B cell (primary cell): ENCODE measurements around the gene DOCK4. TPM values are rescaled to one million over a fixed set of nuclear protein-coding genes. Genes with fewer than 3 reads are reported as not detected.
"Not testable (repeated sequence)": the region's sequence is repeated elsewhere in the genome, so short reads cannot be mapped to it uniquely, and the experiment has no call there.

Experiments
- ATAC-seq: fragments of 200-7000 bp; cut with Tn5 transposase; one replicate; pipeline ENCODE4 v1.10.0; 2021; ENCODE audit warnings: low read depth, mild to moderate bottlenecking, moderate number of reproducible peaks, moderate library complexity
- CTCF ChIA-PET: fragments of 350-600 bp; sonication (Branson Sonifier 250); formaldehyde crosslinking; loops from one replicate; lab custom pipeline; 2021; ENCODE audit warnings: antibody characterized with exemption, inconsistent platforms; lab: Charles Lee
- POLR2A ChIA-PET: fragments of 350-600 bp; sonication (Branson Sonifier 250); formaldehyde crosslinking; loops from one replicate; lab custom pipeline; 2021; ENCODE audit warnings: antibody characterized with exemption; lab: Charles Lee
- DNase-seq: peaks from one replicate; pipeline ENCODE4 v3.0.0; 2013
- H2AFZ ChIP-seq: 2 replicates; pipeline ENCODE4 v1.6.1; 2012; ENCODE audit warnings: mild to moderate bottlenecking, low read depth, low read length; ENCODE audit not compliant: insufficient read depth, poor library complexity, severe bottlenecking
- H3K27ac ChIP-seq, 2 donors: 1 replicate in 1 of 2; 2 replicates in 1 of 2; pipeline ENCODE4 v1.5.1; 2012 to 2013; ENCODE audit warnings: low read length in 2 of 2, mild to moderate bottlenecking in 2 of 2, moderate library complexity in 1 of 2
- H3K27me3 ChIP-seq, 4 experiments: fragments of 200-600 bp in 1 of 4; sonication (generic) in 1 of 4; replicated peaks in 1 of 4; 1 replicate in 2 of 4; 2 replicates in 2 of 4; pipeline versions ENCODE4 v1.6.1 to v1.7.0; 2013 to 2016; ENCODE audit warnings: low read length in 3 of 4, mild to moderate bottlenecking in 2 of 4, mixed read lengths in 1 of 4, moderate library complexity in 1 of 4; ENCODE audit not compliant: insufficient read depth in 4 of 4, control insufficient read depth in 3 of 4; ENCODE audit errors: control extremely low read depth in 1 of 4
- H3K36me3 ChIP-seq, 2 experiments: replicated peaks in 1 of 2; 1 replicate in 1 of 2; 2 replicates in 1 of 2; pipeline versions ENCODE4 v1.6.1 to v1.7.1; 2013; ENCODE audit warnings: low read length in 1 of 2; ENCODE audit not compliant: insufficient read depth in 2 of 2, control insufficient read depth in 1 of 2; ENCODE audit errors: control extremely low read depth in 1 of 2, extremely low read depth in 1 of 2
- H3K4me1 ChIP-seq, 2 donors: fragments of 200-600 bp in 1 of 2; sonication (generic) in 1 of 2; 1 replicate in 1 of 2; 2 replicates in 1 of 2; pipeline versions ENCODE4 v1.5.1 to v1.6.1; 2013 to 2017; ENCODE audit warnings: low read length in 2 of 2; ENCODE audit not compliant: control insufficient read depth in 2 of 2, insufficient read depth in 2 of 2
- H3K4me2 ChIP-seq: replicated peaks from 2 replicates; pipeline ENCODE3; 2012; ENCODE audit warnings: mild to moderate bottlenecking, low read depth, low read length; ENCODE audit not compliant: poor library complexity, severe bottlenecking
- H3K4me3 ChIP-seq, 5 experiments: fragments of 200-600 bp in 1 of 5; sonication (generic) in 1 of 5; 1 replicate in 3 of 5; 2 replicates in 2 of 5; pipeline versions ENCODE4 v1.5.1 to v1.7.0; 2011 to 2016; ENCODE audit warnings: low read length in 4 of 5, mild to moderate bottlenecking in 4 of 5, low read depth in 2 of 5, control low read depth in 1 of 5, moderate library complexity in 1 of 5; ENCODE audit not compliant: insufficient read depth in 1 of 5; ENCODE audit errors: control extremely low read depth in 1 of 5, extremely low read depth in 1 of 5
- H3K79me2 ChIP-seq: fragments of 200-600 bp; sonication (generic); one replicate; pipeline ENCODE4 v1.6.0; 2016; ENCODE audit warnings: low read length; ENCODE audit not compliant: control insufficient read depth, insufficient read depth
- H3K9ac ChIP-seq: fragments of 200-600 bp; sonication (generic); 2 replicates; pipeline ENCODE4 v1.6.1; 2017; ENCODE audit warnings: mild to moderate bottlenecking, low read length, moderate library complexity
- H3K9me3 ChIP-seq, 3 donors: one replicate each; pipeline versions ENCODE4 v1.6.1 to v1.7.1; 2013; ENCODE audit warnings: low read length in 2 of 3; ENCODE audit not compliant: control insufficient read depth in 2 of 3, insufficient read depth in 1 of 3; ENCODE audit errors: control extremely low read depth in 1 of 3
- H4K20me1 ChIP-seq: 2 replicates; pipeline ENCODE4 v1.6.0; 2012; ENCODE audit warnings: mild to moderate bottlenecking, low read length; ENCODE audit not compliant: insufficient read depth, control insufficient read depth, poor library complexity, severe bottlenecking
- H3K27ac Mint-ChIP-seq: one replicate; pipeline ENCODE4 v1.8.0; 2021; ENCODE audit warnings: mixed read lengths
- H3K27me3 Mint-ChIP-seq: one replicate; pipeline ENCODE4 v1.8.0; 2021; ENCODE audit warnings: mixed read lengths
- H3K4me1 Mint-ChIP-seq: one replicate; pipeline ENCODE4 v1.8.0; 2021; ENCODE audit warnings: mixed read lengths
- H3K4me3 Mint-ChIP-seq: one replicate; pipeline ENCODE4 v1.8.0; 2021; ENCODE audit warnings: mixed read lengths
- H3K9me3 Mint-ChIP-seq: one replicate; pipeline ENCODE4 v1.8.0; 2022; ENCODE audit warnings: mixed read lengths; ENCODE audit not compliant: insufficient read depth
- EZH2 ChIP-seq: IDR thresholded peaks from 2 replicates; pipeline ENCODE4 v1.6.1; 2012; ENCODE audit warnings: borderline replicate concordance, low read depth, mild to moderate bottlenecking, moderate library complexity, low read length; ENCODE audit not compliant: insufficient read depth, poor library complexity, severe bottlenecking
- WGBS: methylation state at CpG from one replicate; pipeline ENCODE4 v1.1.5; 2013; ENCODE audit warnings: missing lambda C conversion rate; ENCODE audit not compliant: insufficient coverage; 5-methylcytosine and 5-hydroxymethylcytosine counted together
- intact Hi-C: fragments of 100-400 bp; cut with micrococcal nuclease; formaldehyde crosslinking; loops from one replicate; pipeline ENCODE4 v1.10.0; 2022
- polyA plus RNA-seq: library from polyadenylated mRNA; depleted of rRNA; stranded (reverse); fragments of >200 nt; gene quantifications from 2 replicates; pipeline ENCODE4 v1.2.3, GENCODE V29; 2012
- total RNA-seq, 2 donors: library from RNA; stranded (reverse); fragments of 120-200 nt in 1 of 2; gene quantifications; 1 replicate in 1 of 2; 2 replicates in 1 of 2; pipeline versions ENCODE4 v1.2.3 to v1.2.4, GENCODE V29; 2013 to 2022
- TF ChIP-seq, protein P1 (sequence below): fragments of 200-600 bp; IDR thresholded peaks from one replicate; pipeline ENCODE4 v1.8.0; 2022; ENCODE audit warnings: antibody characterized with exemption, mild to moderate bottlenecking

DOCK4 gene
- total and polyA plus RNA-seq, 2 donors (not counting 1 experiment from before 2014, with no cell fraction given): 0.03 to 4.1 TPM

DNA sequence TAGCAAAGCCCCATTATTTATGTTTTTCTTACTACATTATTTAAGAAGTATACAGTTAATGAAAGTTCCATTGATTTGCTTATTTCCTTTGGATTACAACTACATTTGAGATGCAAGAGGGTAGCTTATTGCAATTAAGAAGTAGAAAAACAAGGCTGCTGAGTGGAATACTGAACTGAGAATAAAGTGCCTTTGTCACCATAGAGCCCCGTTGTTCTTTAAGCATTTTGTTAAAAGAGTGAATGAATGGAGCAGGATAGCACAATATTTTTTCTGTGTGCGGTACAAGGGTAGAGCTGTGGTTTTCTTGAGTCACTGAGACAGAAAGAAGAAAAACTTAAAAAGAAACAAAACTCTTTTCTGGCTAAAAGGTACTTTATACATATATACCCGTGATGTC, 45.9 kb upstream of the DOCK4 start:
- Histone ChIP-seq H2AFZ (no peak overlapping the region), H3K9me3 (no peaks in the 10 kb centered on the region), H3K36me3 (no peaks in the 10 kb centered on the region), H3K4me2 (no peak overlapping the region), H3K27ac (no peak overlapping the region), H4K20me1 (peaks cover 26% of the 10 kb centered on the region), H3K9ac (no peak overlapping the region), H3K79me2 (peaks cover 26% of the 10 kb centered on the region), H3K4me3 (no peak overlapping the region), H3K4me1 (no peaks in the 10 kb centered on the region), H3K27me3 (no peaks in the 10 kb centered on the region)
- Mint-ChIP-seq H3K4me1 (peaks cover 25% of the 10 kb centered on the region), H3K4me3 (no peak overlapping the region), H3K27ac (no peak overlapping the region), H3K9me3 (peaks cover 3% of the 10 kb centered on the region), H3K27me3 (no peaks in the 10 kb centered on the region)
- TF ChIP-seq EZH2: no peak
- TF ChIP-seq, protein P1, sequence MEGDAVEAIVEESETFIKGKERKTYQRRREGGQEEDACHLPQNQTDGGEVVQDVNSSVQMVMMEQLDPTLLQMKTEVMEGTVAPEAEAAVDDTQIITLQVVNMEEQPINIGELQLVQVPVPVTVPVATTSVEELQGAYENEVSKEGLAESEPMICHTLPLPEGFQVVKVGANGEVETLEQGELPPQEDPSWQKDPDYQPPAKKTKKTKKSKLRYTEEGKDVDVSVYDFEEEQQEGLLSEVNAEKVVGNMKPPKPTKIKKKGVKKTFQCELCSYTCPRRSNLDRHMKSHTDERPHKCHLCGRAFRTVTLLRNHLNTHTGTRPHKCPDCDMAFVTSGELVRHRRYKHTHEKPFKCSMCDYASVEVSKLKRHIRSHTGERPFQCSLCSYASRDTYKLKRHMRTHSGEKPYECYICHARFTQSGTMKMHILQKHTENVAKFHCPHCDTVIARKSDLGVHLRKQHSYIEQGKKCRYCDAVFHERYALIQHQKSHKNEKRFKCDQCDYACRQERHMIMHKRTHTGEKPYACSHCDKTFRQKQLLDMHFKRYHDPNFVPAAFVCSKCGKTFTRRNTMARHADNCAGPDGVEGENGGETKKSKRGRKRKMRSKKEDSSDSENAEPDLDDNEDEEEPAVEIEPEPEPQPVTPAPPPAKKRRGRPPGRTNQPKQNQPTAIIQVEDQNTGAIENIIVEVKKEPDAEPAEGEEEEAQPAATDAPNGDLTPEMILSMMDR: no peak
- intact Hi-C loops: no loop called here
- ChIA-PET POLR2A (no interaction called here), CTCF (no interaction called here)
- DNase-seq: no peak
- ATAC-seq: no peak
- 100% methylated on average over 1 of the region's 3 CpGs for WGBS

DNA sequence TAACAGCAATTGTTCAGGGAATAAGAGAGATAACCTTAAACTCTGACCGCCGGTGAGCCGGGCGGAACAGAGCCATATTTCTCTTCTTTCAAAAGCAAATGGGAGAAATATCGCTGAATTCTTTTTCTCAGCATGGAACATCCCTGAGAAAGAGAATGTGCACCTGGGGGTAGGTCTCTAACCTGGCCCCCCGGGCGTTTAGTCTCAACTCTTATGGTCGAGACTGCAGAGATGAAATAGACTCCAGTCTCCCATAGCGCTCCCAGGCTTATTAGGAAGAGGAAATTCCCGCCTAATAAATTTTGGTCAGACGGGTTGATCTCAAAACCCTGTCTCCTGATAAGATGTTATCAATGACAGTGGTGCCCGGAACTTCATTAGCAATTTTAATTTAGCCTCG, 43.8 kb upstream of the DOCK4 start:
- H3K4me3 Mint-ChIP-seq, H3K4me2 ChIP-seq, H2AFZ ChIP-seq, H3K9ac ChIP-seq, POLR2A ChIA-PET, H3K27me3 ChIP-seq, DNase-seq, intact Hi-C loops, H3K4me1 ChIP-seq, H3K27ac ChIP-seq, H3K36me3 ChIP-seq, H3K4me3 ChIP-seq, H3K27ac Mint-ChIP-seq, H3K27me3 Mint-ChIP-seq, ATAC-seq, H3K9me3 Mint-ChIP-seq, CTCF ChIA-PET, H3K9me3 ChIP-seq: not testable (repeated sequence)
- Histone ChIP-seq H3K79me2 (peaks cover 15% of the 10 kb centered on the region), H4K20me1 (peaks cover 14% of the 10 kb centered on the region)
- peaks cover 17% of the 10 kb centered on the region for H3K4me1 Mint-ChIP-seq
- WGBS: 94% methylated on average over 3 of the region's 13 CpGs
